Cardiac fibroblast (primary cell): Measurements from ENCODE around the gene TMEM221.

Experiments used
- DNase-seq, 2 donors: peaks; one replicate each; pipeline versions ENCODE4 v3.0.0 to v3.0.0-alpha.2; 2010; ENCODE audit warnings: low read depth in 2 of 2
- H3K4me3 ChIP-seq, 2 donors: replicated peaks in 1 of 2; 1 replicate in 1 of 2; 2 replicates in 1 of 2; pipeline ENCODE4 v1.5.1; 2011; ENCODE audit warnings: low read depth in 2 of 2, low read length in 2 of 2, mild to moderate bottlenecking in 2 of 2, moderate library complexity in 1 of 2
- CTCF ChIP-seq: IDR thresholded peaks from one replicate; pipeline ENCODE4 v1.5.1; 2011; ENCODE audit warnings: low read depth, mild to moderate bottlenecking, low read length, inconsistent platforms

TMEM221 gene

GRCh38 chr19:17489392-17490030 lies 41.0 kb upstream of the TMEM221 start:
- no peak for TF ChIP-seq CTCF
- no peak overlapping the region for H3K4me3 ChIP-seq
- DNase-seq: no peak

DNA sequence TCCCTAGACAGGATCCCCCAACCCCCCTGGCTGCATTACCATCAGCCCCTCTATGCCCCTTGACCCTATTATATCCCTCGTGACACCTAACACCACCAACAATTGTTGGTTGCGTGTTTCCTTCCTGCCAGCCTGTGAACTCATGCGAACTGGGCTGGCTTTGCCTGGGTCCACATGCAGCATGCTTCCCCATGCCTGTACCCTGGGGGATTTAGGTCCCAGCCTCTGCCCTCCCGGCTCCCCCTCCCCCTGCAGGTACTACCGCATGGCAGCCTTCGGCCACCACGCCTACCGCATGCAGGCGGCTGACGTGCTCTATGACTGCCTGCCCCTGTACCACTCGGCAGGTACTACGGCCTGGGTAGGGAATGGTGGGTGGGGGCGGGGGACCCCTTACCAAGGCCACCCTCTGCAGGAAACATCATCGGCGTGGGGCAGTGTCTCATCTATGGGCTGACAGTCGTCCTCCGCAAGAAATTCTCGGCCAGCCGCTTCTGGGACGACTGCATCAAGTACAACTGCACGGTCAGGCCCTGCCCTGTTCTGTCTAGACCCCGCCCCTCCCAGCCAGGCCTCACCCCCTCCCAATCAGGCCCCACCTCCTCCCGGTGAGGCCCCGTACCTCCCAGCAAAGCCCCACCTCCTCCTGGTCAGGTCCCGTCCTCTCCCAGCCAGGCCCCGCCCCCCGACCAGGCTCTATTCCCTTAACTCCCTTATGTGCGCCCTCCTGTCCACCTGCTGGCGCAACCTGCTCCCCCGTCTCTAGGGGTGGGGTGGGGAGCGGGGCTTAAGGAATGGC lies 40.3 kb upstream of the TMEM221 start:
- no peak overlapping the region for H3K4me3 ChIP-seq
- DNase-seq: no peak
- TF ChIP-seq CTCF: no peak

- no peak for DNase-seq
Observed at GRCh38 chr19:17487284-17488121, 39.0 kb upstream of the TMEM221 start.

DNA sequence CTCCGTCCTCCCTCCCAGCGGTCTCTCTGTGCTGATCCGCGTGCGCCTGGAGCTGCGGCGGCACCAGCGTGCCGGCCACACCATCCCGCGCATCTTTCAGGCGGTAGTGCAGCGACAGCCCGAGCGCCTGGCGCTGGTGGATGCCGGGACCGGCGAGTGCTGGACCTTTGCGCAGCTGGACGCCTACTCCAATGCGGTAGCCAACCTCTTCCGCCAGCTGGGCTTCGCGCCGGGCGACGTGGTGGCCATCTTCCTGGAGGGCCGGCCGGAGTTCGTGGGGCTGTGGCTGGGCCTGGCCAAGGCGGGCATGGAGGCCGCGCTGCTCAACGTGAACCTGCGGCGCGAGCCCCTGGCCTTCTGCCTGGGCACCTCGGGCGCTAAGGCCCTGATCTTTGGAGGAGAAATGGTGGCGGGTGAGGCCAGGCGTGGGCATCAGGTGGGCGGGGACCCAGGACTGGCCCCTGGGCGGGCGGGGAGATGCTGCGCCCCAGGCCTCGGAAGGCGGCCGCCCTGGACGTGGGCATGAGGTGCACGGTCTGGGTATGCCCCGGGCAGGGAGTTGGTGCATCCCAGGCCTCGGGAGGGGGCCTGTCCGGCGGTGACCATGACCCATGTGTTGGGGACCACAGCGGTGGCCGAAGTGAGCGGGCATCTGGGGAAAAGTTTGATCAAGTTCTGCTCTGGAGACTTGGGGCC lies 38.2 kb upstream of the TMEM221 start:
- H3K4me3 ChIP-seq: no peak overlapping the region
- no peak for TF ChIP-seq CTCF
- no peak for DNase-seq

More at GRCh38 chr19:17487284-17488121, 39.0 kb upstream of the TMEM221 start:
- no peak for TF ChIP-seq CTCF
- no peak overlapping the region for H3K4me3 ChIP-seq

DNA sequence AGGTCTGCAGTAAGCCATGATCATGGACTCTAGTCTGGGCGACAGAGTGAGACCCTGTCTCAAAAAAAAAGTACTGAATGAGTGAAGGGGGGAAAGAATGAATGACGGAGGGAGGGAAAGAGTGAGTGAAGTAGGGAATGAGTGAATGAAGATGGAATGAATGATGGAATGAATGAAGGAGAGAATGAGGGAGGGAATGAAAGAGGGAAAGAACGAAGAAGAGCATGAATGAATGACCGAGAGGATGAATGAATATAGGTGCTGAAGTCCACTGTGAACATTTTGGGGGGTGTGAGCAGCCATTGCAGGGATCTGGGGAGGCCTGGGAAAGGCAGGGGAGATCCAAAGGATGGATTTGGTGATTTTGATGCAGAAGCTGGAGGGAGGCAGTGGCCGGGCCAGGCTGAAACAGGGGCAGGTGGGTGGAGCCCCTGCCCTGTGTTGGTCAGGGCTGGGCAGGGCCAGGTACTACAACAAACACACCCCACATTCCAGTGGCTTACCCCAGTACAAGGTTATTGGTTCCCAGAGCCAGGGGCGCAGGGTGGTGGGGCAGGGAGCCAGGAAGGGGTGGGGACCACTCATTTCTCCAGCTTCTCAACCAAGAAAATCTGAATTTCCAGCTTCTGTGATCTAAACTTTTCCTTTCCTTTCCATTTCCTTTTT lies 36.2 kb upstream of the TMEM221 start:
- H3K4me3 ChIP-seq: no peak overlapping the region
- no peak for TF ChIP-seq CTCF
- DNase-seq: no peak

DNA sequence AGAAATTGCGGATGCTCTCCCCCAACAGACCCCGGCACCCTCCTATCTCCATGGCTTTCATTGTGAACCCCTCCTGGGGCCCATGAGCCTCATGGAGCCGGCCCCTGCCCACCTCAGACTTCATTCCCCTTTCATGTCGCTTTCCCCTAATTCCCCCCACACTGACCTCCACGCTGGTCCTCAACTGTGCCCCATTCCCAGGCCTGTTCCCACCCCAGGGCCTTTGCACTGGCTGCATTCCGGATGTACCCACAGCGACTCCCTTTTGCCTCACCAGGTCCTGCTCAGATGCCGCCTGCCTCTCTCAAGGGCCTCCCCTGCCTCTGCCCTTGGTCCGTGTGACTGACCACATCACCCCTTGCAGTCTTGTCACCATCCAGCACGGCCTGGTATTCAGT lies 35.1 kb upstream of the TMEM221 start:
- DNase-seq: no peak
- no peak for TF ChIP-seq CTCF
- H3K4me3 ChIP-seq: no peak overlapping the region
